ENCODE measurements around the gene SPTB.

DNA sequence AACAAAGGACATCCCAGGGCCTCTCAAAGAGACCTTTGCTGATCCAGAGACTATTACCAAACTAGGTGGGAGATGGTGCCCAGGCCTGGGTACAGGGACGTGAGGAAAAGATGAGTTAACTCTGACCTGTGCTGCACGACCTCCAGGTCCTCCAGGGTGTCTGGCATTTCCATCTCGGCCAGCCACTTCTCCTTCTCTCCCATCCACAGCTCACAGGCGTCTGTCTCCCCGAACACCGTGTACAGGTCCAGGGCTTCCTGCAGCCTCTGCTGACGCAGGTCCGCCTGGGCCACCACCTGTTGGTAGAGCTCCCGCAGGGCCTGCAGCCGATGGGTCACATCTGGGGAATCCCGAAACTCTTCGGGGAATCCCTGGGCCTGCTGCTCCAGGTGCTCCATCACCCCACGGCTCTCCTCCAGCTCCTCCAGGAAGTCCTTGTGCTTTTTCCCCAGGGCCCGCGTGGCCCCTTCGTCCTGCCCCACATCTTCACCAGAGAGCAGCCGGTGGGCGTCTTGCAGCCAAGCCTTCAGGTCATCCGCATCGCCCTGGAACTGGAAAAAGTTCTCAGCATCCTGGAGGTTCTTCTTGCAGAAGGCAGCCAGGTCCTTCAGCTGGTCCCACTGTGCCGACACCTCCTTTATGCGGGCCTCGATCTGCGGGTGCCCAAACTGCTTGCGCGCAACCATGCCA is 86.7 kb downstream of the SPTB start:
- TF ChIP-seq EP300 (IDR thresholded peaks at IDR 0.05; ENCODE audit: borderline replicate concordance) (no peak), NFIC (IDR thresholded peaks at IDR 0.05) (no peak), REST (IDR thresholded peaks at IDR 0.05; ENCODE audit: low read depth) (no peak)

Measured in Ishikawa (cell line).